ENCODE data around the gene NEDD4.

Gene NEDD4

DNA sequence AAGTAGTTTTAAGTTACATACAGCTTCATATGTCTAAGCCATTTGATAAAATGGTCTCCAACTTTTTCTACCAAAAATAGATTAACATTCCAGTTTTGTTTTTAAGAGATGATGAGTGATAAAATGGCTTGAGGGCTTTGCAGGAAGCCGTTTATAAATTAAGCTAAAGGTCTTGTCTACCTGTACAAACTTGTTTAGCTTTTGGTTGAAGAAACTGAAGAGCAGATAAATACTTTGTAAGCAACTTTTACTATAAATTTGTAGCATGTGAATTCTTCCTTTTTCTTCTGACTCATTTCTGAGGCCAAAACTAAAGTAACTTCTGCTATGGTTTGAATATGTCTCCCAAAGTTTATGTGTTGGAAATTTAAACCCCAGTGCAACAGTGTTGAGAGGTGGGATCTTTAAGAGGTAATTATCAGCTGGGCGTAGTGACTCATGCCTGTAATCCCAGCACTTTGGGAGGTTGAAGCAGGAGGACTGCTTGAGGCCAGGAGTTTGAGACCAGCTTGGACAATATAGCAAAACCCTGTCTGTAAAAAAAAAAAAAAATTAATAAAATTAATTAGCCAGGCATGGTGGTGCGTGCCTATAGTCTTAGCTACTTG, 8.2 kb upstream of the NEDD4 start:
- no peak for DNase-seq (ENCODE audit: low read depth)
- no peak overlapping the region for H3K4me3 ChIP-seq (ENCODE audit: low read length)
- no peak for TF ChIP-seq CTCF (conservative IDR thresholded peaks at IDR 0.05; ENCODE audit: low read depth, low read length)

- TF ChIP-seq CTCF (conservative IDR thresholded peaks at IDR 0.05; ENCODE audit: low read depth, low read length) = no peak
- DNase-seq (ENCODE audit: low read depth) = no peak
- H3K4me3 ChIP-seq (ENCODE audit: low read length) = no peak overlapping the region
These were observed 6.2 kb upstream of the NEDD4 start for GRCh38 chr15:55999658-56000057.

DNA sequence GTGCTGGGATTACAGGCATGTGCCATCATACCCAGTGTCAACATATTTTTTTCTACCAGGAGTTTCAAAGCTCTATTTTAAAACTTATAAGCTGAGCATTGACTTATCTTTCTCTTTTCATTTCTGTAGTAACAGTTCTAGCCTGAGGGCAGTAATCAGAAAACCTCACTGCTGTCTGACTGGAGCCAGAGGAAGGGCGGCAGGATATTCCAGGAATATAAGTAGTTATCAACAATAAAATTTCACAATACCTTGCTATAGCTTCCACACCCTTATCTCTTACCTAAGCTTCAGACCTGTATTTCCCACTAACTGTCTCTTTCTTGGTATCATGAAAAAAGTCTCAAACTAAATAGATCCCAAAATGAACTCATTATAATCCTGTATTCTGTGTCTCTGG, 5.1 kb upstream of the NEDD4 start:
- TF ChIP-seq CTCF (conservative IDR thresholded peaks at IDR 0.05; ENCODE audit: low read depth, low read length) = no peak
- DNase-seq (ENCODE audit: low read depth) = no peak
- no peak overlapping the region for H3K4me3 ChIP-seq (ENCODE audit: low read length)

DNA sequence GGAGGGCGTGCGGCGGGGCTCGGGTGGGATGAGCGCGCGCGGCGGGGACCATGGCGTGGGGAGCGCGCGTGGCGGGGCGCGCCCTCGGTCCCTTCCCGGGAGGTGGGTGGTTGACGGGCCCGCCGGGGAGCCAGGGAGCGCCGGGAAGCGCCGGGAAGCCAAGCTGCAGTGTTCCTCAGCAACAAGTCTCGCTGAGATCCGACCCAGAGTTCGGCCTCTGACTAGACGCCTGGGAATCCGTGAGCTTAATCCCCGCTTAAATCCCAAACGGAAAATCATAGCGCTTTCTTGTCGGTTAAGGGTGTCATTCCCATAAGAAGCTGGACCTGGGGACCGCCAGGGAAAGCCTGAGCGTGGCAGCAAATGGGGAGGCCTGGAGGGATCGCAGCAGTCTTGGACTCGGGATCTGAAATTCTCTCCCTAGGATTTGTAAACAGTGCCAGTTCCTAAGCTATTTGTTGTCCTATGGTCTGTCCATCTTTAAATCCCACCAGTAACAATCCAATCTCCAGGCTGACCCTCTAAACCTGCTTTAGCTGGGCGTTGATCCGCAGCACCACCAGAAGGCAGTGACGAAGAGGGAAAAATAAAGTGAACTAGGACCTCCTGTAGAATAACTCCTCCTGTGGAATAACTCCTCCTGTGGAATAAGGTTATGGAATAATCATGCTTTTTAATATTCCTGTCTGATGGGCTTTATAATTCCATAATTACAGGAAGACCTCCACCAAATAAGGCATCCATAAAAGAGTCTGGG, 570 bp upstream of the NEDD4 start:
- TF ChIP-seq CTCF (conservative IDR thresholded peaks at IDR 0.05; ENCODE audit: low read depth, low read length) = no peak
- DNase-seq (ENCODE audit: low read depth) = peak; percentile 81
- H3K4me3 ChIP-seq (ENCODE audit: low read length) = peak overlapping the region; percentile 66

GRCh38 chr15:55992769-55993110, 672 bp downstream of the NEDD4 start:
- peak; percentile 36 for DNase-seq (ENCODE audit: low read depth)
- peak overlapping the region; percentile 78 for H3K4me3 ChIP-seq (ENCODE audit: low read length)
- no peak for TF ChIP-seq CTCF (conservative IDR thresholded peaks at IDR 0.05; ENCODE audit: low read depth, low read length)

DNA sequence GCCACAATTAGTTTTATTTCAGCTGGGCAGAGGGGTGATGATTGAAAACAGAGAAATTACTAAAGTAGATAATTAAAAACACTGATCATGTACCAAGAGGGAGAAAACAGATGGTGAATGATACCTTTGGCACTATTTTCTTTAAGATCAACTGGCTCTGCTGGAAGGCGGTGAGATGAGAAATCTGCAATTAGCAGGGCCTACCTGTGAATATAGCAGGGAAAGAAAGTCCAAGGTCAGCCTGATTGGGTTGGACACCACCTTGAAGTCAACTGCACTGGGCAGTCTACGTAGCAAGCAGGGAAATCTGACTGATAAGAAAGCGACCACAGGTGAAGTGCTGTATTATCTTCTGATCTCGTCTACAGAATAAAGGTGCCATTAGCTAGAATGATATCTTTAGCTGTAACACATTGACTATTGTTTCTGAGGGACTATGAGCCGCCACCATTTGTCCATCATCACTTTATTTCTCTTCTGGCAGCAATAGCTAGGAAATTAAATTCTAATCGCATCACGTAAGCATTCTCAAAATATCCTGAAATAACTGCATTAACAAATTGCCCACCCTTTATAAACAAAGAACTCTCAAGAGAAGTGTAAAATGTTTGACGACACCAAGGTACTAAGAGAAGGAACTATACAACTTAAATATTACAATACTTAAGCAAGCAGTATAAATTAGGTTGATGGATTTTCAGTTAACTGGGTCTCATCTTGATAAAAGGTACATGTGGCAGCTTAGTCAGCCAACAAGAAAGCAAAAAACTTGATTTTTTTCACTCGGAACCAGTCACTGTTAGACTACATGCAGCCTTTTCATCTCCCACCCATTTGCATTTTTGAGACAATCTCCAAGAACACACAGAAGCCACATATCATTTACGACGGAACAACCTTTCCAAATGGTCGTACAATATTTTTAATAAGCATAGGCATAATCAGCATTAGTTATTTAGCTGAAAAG, 1.3 kb downstream of the NEDD4 start:
- DNase-seq (ENCODE audit: low read depth) = no peak

More for the DNA sequence above, 1.3 kb downstream of the NEDD4 start:
- TF ChIP-seq CTCF (conservative IDR thresholded peaks at IDR 0.05; ENCODE audit: low read depth, low read length) = no peak
- H3K4me3 ChIP-seq (ENCODE audit: low read length) = peak overlapping the region; percentile 78

Data from retinal pigment epithelial cell (primary cell).